Right lung (tissue), 5 donors: ENCODE data around the gene ATP5F1D. TPM values are rescaled to one million over a fixed set of nuclear protein-coding genes. Genes with fewer than 3 reads are reported as not detected.

Source experiments
- DNase-seq, 2 donors: peaks; one replicate each; pipeline ENCODE4 v3.0.0-alpha.2; 2013
- polyA plus RNA-seq, 5 donors: library from polyadenylated mRNA; unstranded; fragments of 120-200 nt; gene quantifications; one replicate each; pipeline versions ENCODE4 v1.2.1 to v1.2.3, GENCODE V29; 2013; ENCODE audit warnings: inconsistent platforms in 1 of 5, low replicate concordance in 1 of 5; ENCODE audit not compliant: insufficient read length in 5 of 5, insufficient read depth in 1 of 5

Gene ATP5F1D
- polyA plus RNA-seq, 5 donors = 47.3 to 131 (median 76.0) TPM

- DNase-seq = no peak
These were observed 22.6 kb upstream of the ATP5F1D start for GRCh38 chr19:1218751-1219567.

DNA sequence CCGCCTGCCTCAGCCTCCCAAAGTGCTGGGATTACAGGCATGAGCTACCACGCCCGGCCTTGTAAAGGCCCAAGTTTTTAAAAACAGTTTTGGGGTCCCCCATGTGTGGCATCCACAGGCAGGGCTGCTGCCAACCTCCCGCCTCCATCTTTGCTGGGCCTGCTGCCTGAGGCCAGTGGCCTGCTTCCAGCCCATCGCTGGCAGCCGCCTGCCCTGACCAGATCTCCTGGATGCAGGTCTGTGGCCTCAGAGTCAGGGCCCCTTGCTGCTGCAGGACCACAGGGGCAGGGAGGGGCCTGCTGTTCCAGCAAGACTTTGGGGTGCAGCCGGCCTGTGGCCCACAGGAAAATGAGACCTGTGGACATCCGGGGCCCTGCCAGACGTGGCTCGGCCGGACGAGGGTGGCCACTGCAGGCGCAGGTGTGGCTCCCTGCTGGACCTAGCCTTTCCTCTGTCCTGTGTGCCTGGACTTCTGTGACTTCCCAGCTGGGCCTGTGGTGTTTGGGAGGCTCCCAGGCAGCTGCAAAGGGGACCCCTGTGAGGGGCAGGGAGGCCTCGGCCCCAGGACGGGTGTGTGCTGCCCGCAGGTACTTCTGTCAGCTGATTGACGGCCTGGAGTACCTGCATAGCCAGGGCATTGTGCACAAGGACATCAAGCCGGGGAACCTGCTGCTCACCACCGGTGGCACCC, 21.6 kb upstream of the ATP5F1D start:
- no peak for DNase-seq

- DNase-seq = no peak
These were observed 21.0 kb upstream of the ATP5F1D start for GRCh38 chr19:1220477-1220930.

DNA sequence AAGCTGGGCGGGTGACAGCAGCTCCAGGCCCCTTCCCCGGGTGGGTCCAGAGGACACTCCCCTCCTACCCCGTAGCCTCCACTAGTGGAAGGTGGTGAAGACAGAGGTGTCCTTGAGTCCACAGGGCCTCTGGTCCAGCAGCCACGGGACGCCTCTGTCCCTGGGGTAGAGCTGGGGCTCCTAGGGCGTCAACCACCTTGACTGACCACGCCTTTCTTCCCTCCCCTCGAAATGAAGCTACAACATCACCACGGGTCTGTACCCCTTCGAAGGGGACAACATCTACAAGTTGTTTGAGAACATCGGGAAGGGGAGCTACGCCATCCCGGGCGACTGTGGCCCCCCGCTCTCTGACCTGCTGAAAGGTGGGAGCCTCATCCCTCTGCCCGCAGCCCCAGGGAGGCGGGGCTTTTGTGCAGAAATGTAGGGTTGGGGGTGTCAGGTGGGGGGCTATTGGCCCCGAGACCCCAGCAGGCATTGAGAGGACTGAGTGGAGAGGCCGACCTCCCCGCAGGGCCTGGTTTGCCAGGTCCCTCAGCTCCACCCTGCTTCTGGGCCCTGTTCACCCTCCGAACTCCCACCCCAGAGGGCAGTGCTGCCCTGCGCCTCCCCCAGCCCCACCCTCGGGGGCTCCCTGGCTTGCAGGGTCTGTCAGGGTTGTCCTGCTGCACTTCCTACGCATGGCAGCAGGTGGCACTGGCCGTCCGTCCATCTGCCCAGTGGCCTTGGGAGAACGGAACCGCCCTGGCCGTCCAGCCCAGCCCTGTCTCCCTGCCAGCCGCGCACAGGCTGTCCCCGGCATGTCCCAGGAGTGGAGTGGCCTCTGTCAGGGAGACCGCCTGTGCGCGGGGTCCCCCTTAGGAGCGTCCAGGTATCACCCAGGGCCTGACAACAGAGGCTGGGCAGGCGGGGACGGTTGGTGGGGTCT, 20.3 kb upstream of the ATP5F1D start:
- no peak for DNase-seq

DNA sequence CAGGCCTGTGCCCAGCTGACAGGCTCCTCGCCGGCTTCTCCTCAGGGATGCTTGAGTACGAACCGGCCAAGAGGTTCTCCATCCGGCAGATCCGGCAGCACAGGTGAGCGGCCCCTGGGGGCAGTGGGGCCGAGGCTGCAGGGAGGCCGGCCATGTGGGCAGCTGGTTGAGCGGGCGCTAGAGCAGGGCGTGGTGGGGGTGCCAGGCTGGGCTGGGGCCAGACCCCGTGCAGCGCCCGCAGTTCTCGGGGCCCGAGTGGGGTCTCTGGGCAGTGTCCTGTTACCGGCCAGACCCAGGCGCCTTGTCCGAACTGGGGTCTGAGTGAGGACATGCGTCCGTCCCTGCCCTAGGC, 19.7 kb upstream of the ATP5F1D start:
- no peak for DNase-seq

GRCh38 chr19:1222394-1222793, 19.2 kb upstream of the ATP5F1D start:
- no peak for DNase-seq

- DNase-seq = no peak
These were observed 18.3 kb upstream of the ATP5F1D start for GRCh38 chr19:1223018-1223855.

- DNase-seq = no peak
These were observed 17.3 kb upstream of the ATP5F1D start for GRCh38 chr19:1224047-1224825.

- DNase-seq = no peak
These were observed 16.7 kb upstream of the ATP5F1D start for GRCh38 chr19:1224847-1225246.

DNA sequence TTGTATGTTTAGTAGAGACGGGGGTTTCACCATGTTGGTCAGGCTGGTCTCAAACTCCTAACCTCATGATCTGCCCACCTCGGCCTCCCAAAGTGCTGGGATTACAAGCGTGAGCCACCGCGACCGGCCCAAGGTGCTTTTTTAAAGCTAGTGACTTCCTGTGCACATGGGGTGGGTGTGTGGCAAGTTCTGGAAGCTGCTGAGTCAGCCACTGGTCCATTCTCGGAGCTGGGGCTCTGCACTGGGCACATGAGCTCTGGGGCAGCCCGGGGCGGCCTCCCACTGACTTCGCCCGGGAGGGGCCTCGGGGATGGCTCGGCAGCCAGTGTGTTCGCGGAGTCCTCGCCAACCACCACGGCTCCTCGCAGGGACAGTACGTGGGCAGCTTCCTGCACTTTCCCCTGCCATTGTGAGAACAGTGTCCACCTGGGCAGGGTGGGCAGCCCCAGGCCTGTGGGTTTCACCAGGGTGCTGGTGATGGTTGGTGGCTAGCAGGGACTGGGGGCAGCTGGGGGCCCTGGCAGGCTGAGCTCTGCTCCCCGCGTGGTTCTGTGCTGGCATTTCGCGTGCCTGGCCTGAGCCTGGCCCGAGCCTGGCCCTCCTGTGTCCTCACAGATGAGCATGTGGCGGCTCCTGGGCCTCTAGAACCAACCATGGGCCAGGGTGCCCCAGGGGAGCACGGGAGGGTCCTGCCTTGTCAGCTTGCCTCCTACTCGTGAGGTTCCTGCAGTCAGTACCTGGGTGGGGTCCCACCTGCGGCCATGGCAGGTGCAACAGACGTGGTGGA, 15.9 kb upstream of the ATP5F1D start:
- no peak for DNase-seq

- no peak for DNase-seq
These were observed 15.4 kb upstream of the ATP5F1D start for GRCh38 chr19:1226227-1226518.

DNA sequence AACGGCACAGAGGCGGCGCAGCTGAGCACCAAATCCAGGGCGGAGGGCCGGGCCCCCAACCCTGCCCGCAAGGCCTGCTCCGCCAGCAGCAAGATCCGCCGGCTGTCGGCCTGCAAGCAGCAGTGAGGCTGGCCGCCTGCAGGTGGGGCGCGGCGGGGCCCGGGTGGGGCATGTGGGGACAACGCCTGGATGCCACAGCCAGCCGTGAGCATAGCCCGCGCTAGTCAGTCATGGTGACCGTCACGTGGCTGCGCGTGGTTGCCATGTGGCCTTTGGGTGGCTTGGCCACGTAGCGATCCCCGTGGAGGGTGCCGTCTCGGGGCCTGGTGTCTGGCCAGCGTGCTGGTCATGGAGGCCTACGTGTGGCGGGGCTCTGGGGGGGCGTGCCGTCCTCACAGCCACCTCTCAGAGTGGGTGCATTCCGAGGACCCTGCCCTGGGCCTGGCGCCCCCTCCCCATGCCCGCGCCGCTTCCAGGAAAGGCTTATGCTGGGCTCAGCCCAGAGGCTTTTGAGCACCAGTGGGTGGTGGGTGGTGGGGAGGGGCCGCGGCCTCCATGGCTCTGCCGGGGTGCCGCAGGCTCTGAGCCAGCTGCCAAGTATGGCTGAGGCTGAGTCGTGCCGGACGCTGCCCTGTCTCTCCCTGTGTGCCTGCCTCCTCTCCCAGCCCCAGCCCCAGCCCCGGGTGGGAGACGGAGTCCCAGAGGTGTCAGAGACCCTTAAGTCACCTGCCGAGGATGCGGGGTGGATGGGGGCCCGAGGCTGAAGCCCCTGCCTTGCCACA, 14.8 kb upstream of the ATP5F1D start:
- DNase-seq = no peak

- no peak for DNase-seq
These were observed 14.1 kb upstream of the ATP5F1D start for GRCh38 chr19:1227304-1228054.

DNA sequence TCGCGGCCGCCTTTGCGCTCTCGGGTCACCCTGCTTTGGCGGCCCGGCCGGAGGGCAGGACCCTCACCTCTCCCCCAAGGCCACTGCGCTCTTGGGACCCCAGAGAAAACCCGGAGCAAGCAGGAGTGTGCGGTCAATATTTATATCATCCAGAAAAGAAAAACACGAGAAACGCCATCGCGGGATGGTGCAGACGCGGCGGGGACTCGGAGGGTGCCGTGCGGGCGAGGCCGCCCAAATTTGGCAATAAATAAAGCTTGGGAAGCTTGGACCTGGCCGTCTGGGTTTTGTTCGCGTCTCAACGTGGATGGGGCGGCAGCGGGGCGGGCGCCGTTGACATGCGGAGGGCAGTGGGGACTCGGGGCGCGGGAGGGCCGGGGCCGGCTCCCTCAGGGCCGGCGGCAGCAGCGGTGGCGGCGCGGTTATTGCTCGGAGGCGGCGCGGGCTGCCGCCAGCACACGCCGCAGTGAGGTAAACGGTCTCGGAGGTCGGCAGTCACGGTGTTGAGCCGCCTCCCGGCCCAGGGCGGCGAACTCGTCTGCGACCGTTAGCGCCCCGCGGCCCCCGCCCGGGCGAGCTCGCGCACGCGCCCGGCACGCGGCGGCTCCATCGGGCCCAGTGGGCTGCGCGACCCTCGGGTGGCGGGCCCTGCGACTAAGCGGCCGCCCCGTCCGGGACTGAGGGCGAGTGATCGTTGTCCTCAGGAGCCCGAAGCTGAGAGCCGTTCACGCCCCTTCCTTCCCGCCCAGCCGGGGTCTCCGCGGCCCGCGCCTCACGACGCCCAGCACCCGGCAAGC, 13.2 kb upstream of the ATP5F1D start:
- DNase-seq = no peak

GRCh38 chr19:1229056-1229923, 12.3 kb upstream of the ATP5F1D start:
- no peak for DNase-seq
